ENCODE results near the gene SLC13A2. TPM values are rescaled to one million over a fixed set of nuclear protein-coding genes. Genes with fewer than 3 reads are reported as not detected.

Gene SLC13A2
- total RNA-seq, 2 experiments from 2014 or later: not detected

GRCh38 chr17:28499684-28500357, 26.4 kb downstream of the SLC13A2 start:
- no peaks in the 10 kb centered on the region for H3K36me3 ChIP-seq (ENCODE audit: insufficient read depth, low read length)
- Mint-ChIP-seq H3K36me3 (ENCODE audit: low read depth) (no peaks in the 10 kb centered on the region), H3K4me3 (no peak overlapping the region), H3K4me1 (ENCODE audit: low read depth) (no peaks in the 10 kb centered on the region), H3K9me3 (no peaks in the 10 kb centered on the region), H3K27me3 (peaks cover 1% of the 10 kb centered on the region), H3K27ac (no peak overlapping the region)
- H3K4me3 ChIP-seq (ENCODE audit: low read length): no peak overlapping the region
- TF ChIP-seq CTCF (IDR thresholded peaks at IDR 0.05): no peak
- ATAC-seq (ENCODE audit: poor library complexity): no peak
- no peak overlapping the region for H3K27ac ChIP-seq (ENCODE audit: low read depth in 1 of 2, low read length in 2 of 2)
- DNase-seq: no peak
- H3K27me3 ChIP-seq (ENCODE audit: control insufficient read depth in 1 of 2, insufficient read depth in 2 of 2, low read length in 2 of 2): no peaks in the 10 kb centered on the region
- ChIA-PET CTCF (no interaction called here), POLR2A (no interaction called here)
- no peaks in the 10 kb centered on the region for H3K9me3 ChIP-seq (ENCODE audit: control insufficient read depth in 1 of 2, insufficient read depth in 1 of 2, low read length in 2 of 2)
- intact Hi-C loops (cut with DNase I, micrococcal nuclease): no loop called here
- H3K4me1 ChIP-seq (ENCODE audit: insufficient read depth, low read length): no peaks in the 10 kb centered on the region

GRCh38 chr17:28500712-28501379, 27.4 kb downstream of the SLC13A2 start:
- H3K4me3 Mint-ChIP-seq: no peak overlapping the region
- no peaks in the 10 kb centered on the region for H3K36me3 Mint-ChIP-seq (ENCODE audit: low read depth)
- Histone ChIP-seq H3K27me3 (ENCODE audit: control insufficient read depth in 1 of 2, insufficient read depth in 2 of 2, low read length in 2 of 2) (no peaks in the 10 kb centered on the region), H3K36me3 (ENCODE audit: insufficient read depth, low read length) (no peaks in the 10 kb centered on the region), H3K4me3 (ENCODE audit: low read length) (no peak overlapping the region), H3K27ac (ENCODE audit: low read depth in 1 of 2, low read length in 2 of 2) (no peak overlapping the region), H3K9me3 (ENCODE audit: control insufficient read depth in 1 of 2, insufficient read depth in 1 of 2, low read length in 2 of 2) (no peaks in the 10 kb centered on the region), H3K4me1 (ENCODE audit: insufficient read depth, low read length) (no peaks in the 10 kb centered on the region)
- intact Hi-C loops (cut with DNase I, micrococcal nuclease): no loop called here
- CTCF ChIA-PET: no interaction called here
- no peak for TF ChIP-seq CTCF (IDR thresholded peaks at IDR 0.05)
- peaks cover 8% of the 10 kb centered on the region for H3K27me3 Mint-ChIP-seq
- ATAC-seq (ENCODE audit: poor library complexity) (no peak), DNase-seq (no peak)
- no peak overlapping the region for H3K27ac Mint-ChIP-seq
- H3K4me1 Mint-ChIP-seq (ENCODE audit: low read depth): no peaks in the 10 kb centered on the region
- H3K9me3 Mint-ChIP-seq: no peaks in the 10 kb centered on the region
- POLR2A ChIA-PET: no interaction called here

GRCh38 chr17:28501421-28502284, 28.2 kb downstream of the SLC13A2 start:
- CTCF ChIA-PET: no interaction called here
- TF ChIP-seq CTCF (IDR thresholded peaks at IDR 0.05): no peak
- H3K27me3 Mint-ChIP-seq: peaks cover 8% of the 10 kb centered on the region
- no peak overlapping the region for H3K27ac Mint-ChIP-seq
- H3K27ac ChIP-seq (ENCODE audit: low read depth in 1 of 2, low read length in 2 of 2): no peak overlapping the region
- H3K9me3 Mint-ChIP-seq: no peaks in the 10 kb centered on the region
- no peaks in the 10 kb centered on the region for H3K4me1 ChIP-seq (ENCODE audit: insufficient read depth, low read length)
- intact Hi-C loops (cut with DNase I, micrococcal nuclease): no loop called here
- no peaks in the 10 kb centered on the region for H3K9me3 ChIP-seq (ENCODE audit: control insufficient read depth in 1 of 2, insufficient read depth in 1 of 2, low read length in 2 of 2)
- DNase-seq (no peak), ATAC-seq (ENCODE audit: poor library complexity) (no peak)
- no peaks in the 10 kb centered on the region for H3K36me3 ChIP-seq (ENCODE audit: insufficient read depth, low read length)
- no peak overlapping the region for H3K4me3 Mint-ChIP-seq
- H3K4me1 Mint-ChIP-seq (ENCODE audit: low read depth): no peaks in the 10 kb centered on the region
- no peaks in the 10 kb centered on the region for H3K36me3 Mint-ChIP-seq (ENCODE audit: low read depth)
- H3K27me3 ChIP-seq (ENCODE audit: control insufficient read depth in 1 of 2, insufficient read depth in 2 of 2, low read length in 2 of 2): peaks cover 0 to 4% of the 10 kb centered on the region in 2 experiments
- H3K4me3 ChIP-seq (ENCODE audit: low read length): no peak overlapping the region
- POLR2A ChIA-PET: no interaction called here
